GM03348 (cell line): Measurements from ENCODE around the gene METTL6.
A peak's percentile ranks its signal among the peaks of the same experiment; 100 is the strongest.
"Not testable (repeated sequence)": the region's sequence is repeated elsewhere in the genome, so short reads cannot be mapped to it uniquely, and the experiment has no call there.

Experiments
- DNase-seq: peaks from one replicate; pipeline ENCODE4 v3.0.0; 2012; ENCODE audit warnings: low spot score

METTL6 gene

GRCh38 chr3:15427182-15427880 lies at the start of gene METTL6, which contains the start of gene EAF1:
METTL6 (minus strand) TSS chr3:15427544; CDS start chr3:15426511, 1,033 bp downstream.
EAF1 (plus strand) TSS chr3:15427598; CDS start chr3:15427780, 182 bp downstream.
- DNase-seq, result peak; percentile 95

GRCh38 chr3:15476378-15476777 lies 49.0 kb upstream of the METTL6 start:
- DNase-seq, result no peak

- no peak for DNase-seq
Measured at GRCh38 chr3:15475161-15475560, 47.8 kb upstream of the METTL6 start.

- DNase-seq, result no peak
Measured at GRCh38 chr3:15471861-15472260, 44.5 kb upstream of the METTL6 start.

- DNase-seq, result no peak
Measured at GRCh38 chr3:15470849-15471248, 43.5 kb upstream of the METTL6 start.

GRCh38 chr3:15470261-15470660 lies 42.9 kb upstream of the METTL6 start:
- no peak for DNase-seq

- no peak for DNase-seq
Measured at GRCh38 chr3:15467227-15468181, 40.2 kb upstream of the METTL6 start.

GRCh38 chr3:15465876-15466585 lies 38.7 kb upstream of the METTL6 start:
- no peak for DNase-seq

GRCh38 chr3:15462451-15462850 lies 35.1 kb upstream of the METTL6 start:
- no peak for DNase-seq

- DNase-seq, result no peak
Measured at GRCh38 chr3:15460891-15461531, 33.7 kb upstream of the METTL6 start.

- no peak for DNase-seq
Measured at GRCh38 chr3:15458212-15458780, 31.0 kb upstream of the METTL6 start.

GRCh38 chr3:15456915-15457314 lies 29.6 kb upstream of the METTL6 start:
- not testable (repeated sequence) for DNase-seq

GRCh38 chr3:15456321-15456720 lies 29.0 kb upstream of the METTL6 start:
- DNase-seq, result no peak

GRCh38 chr3:15455756-15456155 lies 28.4 kb upstream of the METTL6 start:
- DNase-seq, result no peak

- DNase-seq, result no peak
Measured at GRCh38 chr3:15454965-15455364, 27.6 kb upstream of the METTL6 start.

GRCh38 chr3:15453991-15454625 lies 26.8 kb upstream of the METTL6 start:
- no peak for DNase-seq

- DNase-seq, result no peak
Measured at GRCh38 chr3:15453501-15453900, 26.2 kb upstream of the METTL6 start.

GRCh38 chr3:15452961-15453360 lies 25.6 kb upstream of the METTL6 start:
- no peak for DNase-seq

GRCh38 chr3:15452156-15452555 lies 24.8 kb upstream of the METTL6 start:
- no peak for DNase-seq

GRCh38 chr3:15451216-15452113 lies 24.1 kb upstream of the METTL6 start:
- DNase-seq, result no peak
